Hepatocyte (in vitro differentiated cells): ENCODE measurements around the gene THAP7. TPM values are rescaled to one million over a fixed set of nuclear protein-coding genes. Genes with fewer than 3 reads are reported as not detected.

Experiments
- DNase-seq: peaks from one replicate; pipeline ENCODE4 v3.0.0-alpha.2; 2016; ENCODE audit warnings: low spot score
- H2AFZ ChIP-seq: fragments of 200-600 bp; sonication (generic); 2 replicates; pipeline ENCODE4 v1.6.0; 2016; ENCODE audit warnings: antibody characterized with exemption, mild to moderate bottlenecking
- H3K27ac ChIP-seq: fragments of 200-600 bp; sonication (generic); 2 replicates; pipeline ENCODE4 v1.5.1; 2016; ENCODE audit warnings: mild to moderate bottlenecking
- H3K27me3 ChIP-seq: fragments of 200-600 bp; sonication (generic); 2 replicates; pipeline ENCODE4 v1.6.1; 2016
- H3K36me3 ChIP-seq: fragments of 200-600 bp; sonication (generic); replicated peaks from 2 replicates; pipeline ENCODE4 v1.5.1; 2016; ENCODE audit warnings: low read depth; ENCODE audit not compliant: insufficient read depth
- H3K4me1 ChIP-seq: fragments of 200-600 bp; sonication (generic); 2 replicates; pipeline ENCODE4 v1.5.1; 2016; ENCODE audit warnings: mild to moderate bottlenecking, moderate library complexity; ENCODE audit not compliant: insufficient read depth
- H3K4me2 ChIP-seq: fragments of 200-600 bp; sonication (generic); 2 replicates; pipeline ENCODE4 v1.6.0; 2016
- H3K4me3 ChIP-seq: fragments of 200-600 bp; sonication (generic); 2 replicates; pipeline ENCODE4 v1.5.1; 2016; ENCODE audit warnings: mild to moderate bottlenecking
- H3K79me2 ChIP-seq: fragments of 200-600 bp; sonication (generic); 2 replicates; pipeline ENCODE4 v1.6.0; 2017; ENCODE audit warnings: mild to moderate bottlenecking
- H3K9me2 ChIP-seq: fragments of 200-600 bp; sonication (generic); replicated peaks from 2 replicates; pipeline ENCODE4 v1.6.0; 2017; ENCODE audit warnings: mild to moderate bottlenecking; ENCODE audit not compliant: insufficient read depth
- H3K9me3 ChIP-seq: fragments of 200-600 bp; sonication (generic); 2 replicates; pipeline ENCODE4 v1.5.1; 2016; ENCODE audit warnings: low read depth, mild to moderate bottlenecking
- H4K20me1 ChIP-seq: fragments of 200-600 bp; sonication (generic); 2 replicates; pipeline ENCODE4 v1.6.0; 2016; ENCODE audit warnings: mild to moderate bottlenecking; ENCODE audit not compliant: insufficient read depth, poor library complexity, severe bottlenecking
- EZH2 ChIP-seq: fragments of 200-600 bp; sonication (generic); IDR thresholded peaks from 2 replicates; pipeline ENCODE4 v1.6.1; 2016; ENCODE audit warnings: antibody characterized with exemption, mild to moderate bottlenecking, borderline replicate concordance
- EZH2phosphoT487 ChIP-seq: fragments of 200-600 bp; sonication (generic); IDR thresholded peaks from one replicate; pipeline ENCODE4 v1.6.1; 2018; ENCODE audit warnings: antibody characterized with exemption, mild to moderate bottlenecking, low read depth, moderate library complexity; ENCODE audit not compliant: unreplicated experiment, severe bottlenecking
- WGBS: methylation state at CpG from one replicate; pipeline ENCODE4 v1.1.6; 2016; ENCODE audit warnings: low lambda C conversion rate; ENCODE audit errors: missing lambda C conversion rate; 5-methylcytosine and 5-hydroxymethylcytosine counted together
- polyA plus RNA-seq: library from polyadenylated mRNA; unstranded; fragments of >200 nt; fragmentation: Nextera tagmentation; extraction: Ambion mirVana; gene quantifications from 2 replicates; pipeline ENCODE4 v1.2.1, GENCODE V29; 2016
- total RNA-seq: library from RNA; depleted of rRNA; stranded (reverse); fragments of >200 nt; gene quantifications from 2 replicates; pipeline ENCODE4 v1.2.3, GENCODE V29; 2014
- TF ChIP-seq, protein P1 (sequence below): fragments of 200-600 bp; sonication (generic); IDR thresholded peaks from 2 replicates; pipeline ENCODE4 v1.5.1; 2016; ENCODE audit warnings: antibody characterized with exemption, mild to moderate bottlenecking; ENCODE audit not compliant: poor library complexity

The THAP7 gene
- total and polyA plus RNA-seq, 2 experiments from 2014 or later: 26.2 to 41.2 TPM

GRCh38 chr22:21013657-21014201 lies 11.8 kb upstream of the THAP7 start:
- H3K4me3 ChIP-seq: no peak overlapping the region
- H3K4me2 ChIP-seq: peak overlapping the region; percentile 82
- 6% methylated on average over 24 of the region's 24 CpGs for WGBS
- TF ChIP-seq, protein P1, sequence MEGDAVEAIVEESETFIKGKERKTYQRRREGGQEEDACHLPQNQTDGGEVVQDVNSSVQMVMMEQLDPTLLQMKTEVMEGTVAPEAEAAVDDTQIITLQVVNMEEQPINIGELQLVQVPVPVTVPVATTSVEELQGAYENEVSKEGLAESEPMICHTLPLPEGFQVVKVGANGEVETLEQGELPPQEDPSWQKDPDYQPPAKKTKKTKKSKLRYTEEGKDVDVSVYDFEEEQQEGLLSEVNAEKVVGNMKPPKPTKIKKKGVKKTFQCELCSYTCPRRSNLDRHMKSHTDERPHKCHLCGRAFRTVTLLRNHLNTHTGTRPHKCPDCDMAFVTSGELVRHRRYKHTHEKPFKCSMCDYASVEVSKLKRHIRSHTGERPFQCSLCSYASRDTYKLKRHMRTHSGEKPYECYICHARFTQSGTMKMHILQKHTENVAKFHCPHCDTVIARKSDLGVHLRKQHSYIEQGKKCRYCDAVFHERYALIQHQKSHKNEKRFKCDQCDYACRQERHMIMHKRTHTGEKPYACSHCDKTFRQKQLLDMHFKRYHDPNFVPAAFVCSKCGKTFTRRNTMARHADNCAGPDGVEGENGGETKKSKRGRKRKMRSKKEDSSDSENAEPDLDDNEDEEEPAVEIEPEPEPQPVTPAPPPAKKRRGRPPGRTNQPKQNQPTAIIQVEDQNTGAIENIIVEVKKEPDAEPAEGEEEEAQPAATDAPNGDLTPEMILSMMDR: no peak
- TF ChIP-seq EZH2phosphoT487 (no peak), EZH2 (no peak)
- no peaks in the 10 kb centered on the region for H3K79me2 ChIP-seq
- H3K9me2 ChIP-seq: no peaks in the 10 kb centered on the region
- no peaks in the 10 kb centered on the region for H3K36me3 ChIP-seq
- no peaks in the 10 kb centered on the region for H4K20me1 ChIP-seq
- H3K4me1 ChIP-seq: peaks cover 15% of the 10 kb centered on the region
- no peaks in the 10 kb centered on the region for H3K27me3 ChIP-seq
- peak overlapping the region; percentile 60 for H3K27ac ChIP-seq
- H3K9me3 ChIP-seq: no peaks in the 10 kb centered on the region
- H2AFZ ChIP-seq: no peak overlapping the region
- no peak for DNase-seq

- H3K27me3 ChIP-seq: no peaks in the 10 kb centered on the region
- no peaks in the 10 kb centered on the region for H3K79me2 ChIP-seq
- no peak overlapping the region for H2AFZ ChIP-seq
- H3K27ac ChIP-seq: no peak overlapping the region
- H3K4me1 ChIP-seq: peaks cover 15% of the 10 kb centered on the region
- no peak overlapping the region for H3K4me2 ChIP-seq
- TF ChIP-seq EZH2 (no peak), EZH2phosphoT487 (no peak)
- TF ChIP-seq, protein P1: no peak
- no peaks in the 10 kb centered on the region for H3K9me3 ChIP-seq
- no peaks in the 10 kb centered on the region for H3K36me3 ChIP-seq
- DNase-seq: no peak
- H3K4me3 ChIP-seq: no peak overlapping the region
- 85% methylated on average over 14 of the region's 14 CpGs for WGBS
- no peaks in the 10 kb centered on the region for H3K9me2 ChIP-seq
- no peaks in the 10 kb centered on the region for H4K20me1 ChIP-seq
Measured at GRCh38 chr22:21012446-21013407, 10.8 kb upstream of the THAP7 start.

DNA sequence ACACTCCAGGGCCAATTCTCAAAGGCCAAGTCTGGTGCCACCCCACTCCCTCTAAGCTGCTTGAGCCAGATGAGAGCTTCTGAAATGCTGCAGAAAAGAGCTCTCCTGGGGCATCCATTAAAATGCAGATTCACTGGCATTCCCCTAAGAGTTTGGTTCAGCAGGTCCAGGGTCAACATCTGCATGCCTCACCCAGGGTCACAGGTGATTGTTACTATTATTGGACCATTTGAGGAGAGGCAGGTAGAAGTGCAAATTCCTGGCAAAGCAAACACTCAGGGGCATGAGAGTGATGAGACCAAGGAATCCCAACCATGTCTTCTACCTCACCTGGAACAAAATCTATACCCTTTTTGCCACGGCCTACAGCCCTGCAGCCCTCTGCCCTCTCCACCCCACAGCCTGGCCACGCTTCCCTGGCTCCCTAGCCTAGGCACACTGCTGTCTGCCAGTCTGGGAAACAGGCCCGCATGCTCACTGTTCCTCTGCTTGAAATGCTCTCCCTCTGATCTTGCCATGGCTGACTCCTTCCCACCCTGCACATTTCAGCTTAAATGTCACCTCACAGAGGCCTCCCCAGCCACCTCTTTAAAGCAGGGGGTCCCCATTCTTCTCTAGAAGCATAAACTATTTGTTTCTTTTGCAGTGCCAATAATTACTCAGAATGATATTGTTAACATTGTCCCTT lies 8.7 kb upstream of the THAP7 start:
- H3K9me3 ChIP-seq: no peaks in the 10 kb centered on the region
- WGBS: 92% methylated on average over 3 of the region's 3 CpGs
- H4K20me1 ChIP-seq: no peaks in the 10 kb centered on the region
- no peak overlapping the region for H3K4me2 ChIP-seq
- no peak for DNase-seq
- H2AFZ ChIP-seq: no peak overlapping the region
- H3K4me3 ChIP-seq: no peak overlapping the region
- no peak overlapping the region for H3K27ac ChIP-seq
- H3K4me1 ChIP-seq: peaks cover 13% of the 10 kb centered on the region
- no peaks in the 10 kb centered on the region for H3K79me2 ChIP-seq
- no peaks in the 10 kb centered on the region for H3K27me3 ChIP-seq
- H3K9me2 ChIP-seq: no peaks in the 10 kb centered on the region
- TF ChIP-seq EZH2: no peak
- TF ChIP-seq EZH2phosphoT487: no peak
- TF ChIP-seq, protein P1: no peak
- H3K36me3 ChIP-seq: no peaks in the 10 kb centered on the region
